Measurements from ENCODE around the gene ANO6. TPM values are rescaled to one million over a fixed set of nuclear protein-coding genes. Genes with fewer than 3 reads are reported as not detected.

The ANO6 gene
- total and polyA plus RNA-seq, 2 of the 4 experiments (the other 2 are of a cell fraction): 21.6 to 41.0 TPM

DNA sequence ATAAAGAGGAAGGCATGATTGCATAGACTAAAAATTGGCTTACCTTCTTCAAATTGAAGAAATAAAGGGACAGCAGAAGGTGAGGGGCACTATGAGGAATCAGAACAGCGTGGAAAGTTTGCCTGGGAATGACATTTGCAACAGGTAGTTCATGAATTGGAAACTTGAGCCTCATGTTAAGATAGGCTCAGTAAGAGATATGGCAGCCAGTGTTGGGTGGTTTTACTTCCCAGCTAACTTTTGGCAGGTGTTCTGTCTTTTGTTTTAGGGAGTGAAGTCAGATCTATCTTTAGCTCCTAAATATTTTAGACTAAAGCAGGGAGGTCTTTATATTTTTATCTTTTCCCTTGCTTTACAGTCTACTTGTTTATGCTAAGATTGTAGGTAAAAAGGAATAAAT is 122.4 kb downstream of the ANO6 start:
- no peak for TF ChIP-seq NFE2L2 (IDR thresholded peaks at IDR 0.05; ENCODE audit: low read depth, low read length)
- no peak for TF ChIP-seq RFX5 (IDR thresholded peaks at IDR 0.05; ENCODE audit: low read depth, low read length)
- TF ChIP-seq RCOR1 (IDR thresholded peaks at IDR 0.05; ENCODE audit: insufficient replicate concordance, low read length): no peak
- no peak for TF ChIP-seq SMC3 (IDR thresholded peaks at IDR 0.05; ENCODE audit: low read depth, low read length)
- no peak for TF ChIP-seq CEBPB (IDR thresholded peaks at IDR 0.05; ENCODE audit: low read depth, low read length)
- no peak for TF ChIP-seq FOS (IDR thresholded peaks at IDR 0.05; ENCODE audit: low read depth, low read length)
- TF ChIP-seq MAZ (IDR thresholded peaks at IDR 0.05; ENCODE audit: borderline replicate concordance, low read depth, low read length): no peak
- no peak for TF ChIP-seq RAD21 (IDR thresholded peaks at IDR 0.05; ENCODE audit: low read length)
- TF ChIP-seq, protein P1, sequence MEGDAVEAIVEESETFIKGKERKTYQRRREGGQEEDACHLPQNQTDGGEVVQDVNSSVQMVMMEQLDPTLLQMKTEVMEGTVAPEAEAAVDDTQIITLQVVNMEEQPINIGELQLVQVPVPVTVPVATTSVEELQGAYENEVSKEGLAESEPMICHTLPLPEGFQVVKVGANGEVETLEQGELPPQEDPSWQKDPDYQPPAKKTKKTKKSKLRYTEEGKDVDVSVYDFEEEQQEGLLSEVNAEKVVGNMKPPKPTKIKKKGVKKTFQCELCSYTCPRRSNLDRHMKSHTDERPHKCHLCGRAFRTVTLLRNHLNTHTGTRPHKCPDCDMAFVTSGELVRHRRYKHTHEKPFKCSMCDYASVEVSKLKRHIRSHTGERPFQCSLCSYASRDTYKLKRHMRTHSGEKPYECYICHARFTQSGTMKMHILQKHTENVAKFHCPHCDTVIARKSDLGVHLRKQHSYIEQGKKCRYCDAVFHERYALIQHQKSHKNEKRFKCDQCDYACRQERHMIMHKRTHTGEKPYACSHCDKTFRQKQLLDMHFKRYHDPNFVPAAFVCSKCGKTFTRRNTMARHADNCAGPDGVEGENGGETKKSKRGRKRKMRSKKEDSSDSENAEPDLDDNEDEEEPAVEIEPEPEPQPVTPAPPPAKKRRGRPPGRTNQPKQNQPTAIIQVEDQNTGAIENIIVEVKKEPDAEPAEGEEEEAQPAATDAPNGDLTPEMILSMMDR (conservative IDR thresholded peaks at IDR 0.05; ENCODE audit: low read depth, low read length): no peak
- TF ChIP-seq BHLHE40 (IDR thresholded peaks at IDR 0.05; ENCODE audit: low read depth, low read length): no peak
- no peak for TF ChIP-seq ELK1 (IDR thresholded peaks at IDR 0.05; ENCODE audit: borderline replicate concordance, low read depth, low read length)
- no peak for TF ChIP-seq USF2 (IDR thresholded peaks at IDR 0.05; ENCODE audit: low read depth, low read length)
- no peak for TF ChIP-seq MAFK (IDR thresholded peaks at IDR 0.05; ENCODE audit: low read depth, low read length)
- no peak for TF ChIP-seq MXI1 (IDR thresholded peaks at IDR 0.05; ENCODE audit: borderline replicate concordance, low read depth, low read length)
- TF ChIP-seq CHD1 (IDR thresholded peaks at IDR 0.05; ENCODE audit: low read depth, low read length): no peak
- TF ChIP-seq POLR2A (IDR thresholded peaks at IDR 0.05; ENCODE audit: low read depth, low read length): no peak
- Histone ChIP-seq H3K56ac (ENCODE audit: extremely low read depth, insufficient read depth, low read length) (no peak overlapping the region), H2BK5ac (ENCODE audit: low read depth, low read length, poor library complexity, severe bottlenecking) (no peak overlapping the region), H3K27me3 (ENCODE audit: control insufficient read depth, insufficient read depth, low read length) (no peaks in the 10 kb centered on the region), H4K8ac (ENCODE audit: low read depth in 2 of 2, low read length in 2 of 2) (peak overlapping the region in 1 of 2 experiments; percentile 35; a peak in 1 of 4 replicates), H2AK9ac (replicated peaks; ENCODE audit: low read depth, low read length, poor library complexity) (no peak overlapping the region), H4K20me1 (ENCODE audit: insufficient read depth, low read length) (peaks cover 3% of the 10 kb centered on the region; the same call in 1 of the 2 replicates), H3K4ac (ENCODE audit: low read depth, low read length) (no peak overlapping the region), H3K79me1 (ENCODE audit: low read depth in 1 of 2, low read length in 2 of 2) (peaks cover 14 to 32% of the 10 kb centered on the region in 2 experiments), H3K9me1 (ENCODE audit: insufficient read depth, low read length) (peaks cover 3% of the 10 kb centered on the region), H2BK20ac (ENCODE audit: low read depth, low read length) (no peak overlapping the region), H3K9me3 (ENCODE audit: control insufficient read depth, insufficient read depth, low read length) (no peaks in the 10 kb centered on the region), H2BK15ac (ENCODE audit: low read depth, low read length) (no peak overlapping the region), H3K14ac (replicated peaks; ENCODE audit: low read depth, low read length) (0 out of 2 replicates have a peak overlapping the region, but pooled peaks have one; percentile 29), H4K5ac (ENCODE audit: low read depth, low read length) (no peak overlapping the region), H4K91ac (ENCODE audit: insufficient read depth, low read depth, low read length) (no peak overlapping the region), H3K4me1 (ENCODE audit: control insufficient read depth, insufficient read depth, low read length) (0 out of 2 replicates have a peak, but pooled peaks cover 2% of the 10 kb centered on the region), H3K23ac (ENCODE audit: low read depth, low read length) (no peak overlapping the region; the same call in 1 of the 2 replicates), H3K4me3 (ENCODE audit: insufficient read depth, low read depth, low read length) (no peak overlapping the region), H2BK120ac (ENCODE audit: low read depth, low read length) (no peak overlapping the region), H2AK5ac (ENCODE audit: low read depth, low read length) (peak overlapping the region; percentile 78; the same call in 1 of the 2 replicates), H3K9ac (ENCODE audit: low read depth, low read length) (no peak overlapping the region), H3K27ac (ENCODE audit: insufficient read depth, low read length) (no peak overlapping the region), H3K18ac (ENCODE audit: low read depth, low read length) (no peak overlapping the region), H3K4me2 (ENCODE audit: low read depth, low read length) (no peak overlapping the region), H3K36me3 (ENCODE audit: control insufficient read depth, insufficient read depth, low read length) (no peaks in the 10 kb centered on the region), H2AFZ (replicated peaks; ENCODE audit: low read length, poor library complexity) (no peak overlapping the region)
- in situ Hi-C loops (cut with MboI; ENCODE audit: low sequenced_read_pairs): no loop called here
- no CpG with 5 or more reads among the region's 1 CpG for WGBS, 2 experiments (ENCODE audit: extremely low coverage in 2 of 2, insufficient read length in 1 of 2)
- intact Hi-C loops (cut with micrococcal nuclease): no loop called here
- ChIA-PET POLR2A (ENCODE audit: unreplicated experiment) (no interaction called here), CTCF (no interaction called here)
- ATAC-seq (ENCODE audit: low read depth) (no peak), DNase-seq (no peak)
- dilution Hi-C loops (cut with HindIII; ENCODE audit: low sequenced_read_pairs, unreplicated experiment): no loop called here
- BruUV-seq (replicated peaks): no TSS peak

Measured in IMR-90 (cell line).